Endothelial cell of umbilical vein (primary cell): ENCODE measurements around the gene SYNDIG1. TPM values are rescaled to one million over a fixed set of nuclear protein-coding genes. Genes with fewer than 3 reads are reported as not detected.

Experiments
- BruUV-seq: library from RNA; stranded (reverse); fragments of 400-500 nt; replicated peaks from 2 replicates; lab custom pipeline; 2021; lab: Mats Ljungman, UMichigan
- CTCF ChIA-PET: fragments of 300-600, 350-600 bp; sonication (Branson Sonifier 250); formaldehyde crosslinking; loops from one replicate; lab custom pipeline; 2021; ENCODE audit warnings: antibody characterized with exemption, inconsistent platforms; lab: Charles Lee
- POLR2A ChIA-PET: fragments of 300-600, 350-600 bp; sonication (Branson Sonifier 250); formaldehyde crosslinking; loops from one replicate; lab custom pipeline; 2021; ENCODE audit warnings: antibody characterized with exemption, inconsistent platforms; lab: Charles Lee
- DNase-seq: peaks from one replicate; pipeline ENCODE4 v3.0.0-alpha.2; 2011; ENCODE audit warnings: low read depth, low spot score
- FAIRE-seq: peaks from 2 replicates; lab custom pipeline; 2011; peaks lifted over from hg19 to GRCh38; lab: Jason Lieb, UNC
- H2AFZ ChIP-seq: 2 replicates; pipeline ENCODE4 v1.6.0; 2012; ENCODE audit warnings: low read depth, low read length, control low read depth, inconsistent platforms
- H3K27ac ChIP-seq: 2 replicates; pipeline ENCODE4 v1.5.1; 2011; ENCODE audit warnings: low read depth, mild to moderate bottlenecking, control low read depth, low read length, moderate library complexity; ENCODE audit not compliant: insufficient read depth
- H3K27me3 ChIP-seq, 2 experiments: 2 replicates each; pipeline versions ENCODE4 v1.6.0 to v1.6.1; 2011; ENCODE audit warnings: low read length in 2 of 2, mixed read lengths in 1 of 2; ENCODE audit not compliant: control insufficient read depth in 2 of 2, insufficient read depth in 2 of 2
- H3K36me3 ChIP-seq, 2 experiments: 2 replicates in 1 of 2; 3 replicates in 1 of 2; pipeline ENCODE4 v1.5.1; 2011; ENCODE audit warnings: low read length in 2 of 2, mild to moderate bottlenecking in 1 of 2, moderate library complexity in 1 of 2; ENCODE audit not compliant: control insufficient read depth in 2 of 2, insufficient read depth in 2 of 2; ENCODE audit errors: extremely low read depth in 1 of 2
- H3K4me1 ChIP-seq: 3 replicates; pipeline ENCODE4 v1.5.1; 2011; ENCODE audit warnings: mild to moderate bottlenecking, low read length; ENCODE audit not compliant: control insufficient read depth, insufficient read depth; ENCODE audit errors: extremely low read depth
- H3K4me2 ChIP-seq: 2 replicates; pipeline ENCODE4 v1.6.1; 2011; ENCODE audit warnings: low read length, control low read depth, mixed read lengths; ENCODE audit not compliant: insufficient read depth
- H3K4me3 ChIP-seq, 3 experiments: fragments of 200-600 bp in 1 of 3; sonication (generic), shearing (Covaris generic) in 1 of 3; replicated peaks in 1 of 3; 2 replicates each; pipeline ENCODE4 v1.5.1; 2011 to 2016; ENCODE audit warnings: control low read depth in 3 of 3, low read length in 3 of 3, mild to moderate bottlenecking in 2 of 3, inconsistent platforms in 1 of 3, low read depth in 1 of 3, moderate library complexity in 1 of 3; ENCODE audit not compliant: insufficient read depth in 1 of 3
- H3K79me2 ChIP-seq: 2 replicates; pipeline ENCODE4 v1.6.0; 2012; ENCODE audit warnings: low read length, inconsistent platforms; ENCODE audit not compliant: control insufficient read depth, insufficient read depth
- H3K9ac ChIP-seq: replicated peaks from 2 replicates; pipeline ENCODE3; 2011; ENCODE audit warnings: low read length, control low read depth; ENCODE audit not compliant: insufficient read depth; ENCODE audit errors: extremely low read depth
- H3K9me1 ChIP-seq: replicated peaks from 3 replicates; pipeline ENCODE4 v1.6.0; 2011; ENCODE audit warnings: mild to moderate bottlenecking, low read length; ENCODE audit not compliant: control insufficient read depth, insufficient read depth; ENCODE audit errors: extremely low read depth
- H3K9me3 ChIP-seq: replicated peaks from 2 replicates; pipeline ENCODE4 v1.5.1; 2012; ENCODE audit warnings: low read length, inconsistent platforms; ENCODE audit not compliant: control insufficient read depth, insufficient read depth
- H4K20me1 ChIP-seq: replicated peaks from 2 replicates; pipeline ENCODE3; 2011; ENCODE audit warnings: mild to moderate bottlenecking, low read length; ENCODE audit not compliant: control insufficient read depth, insufficient read depth; ENCODE audit errors: extremely low read depth
- EZH2 ChIP-seq: IDR thresholded peaks from 2 replicates; pipeline ENCODE4 v1.6.1; 2012; ENCODE audit warnings: borderline replicate concordance, low read depth, mild to moderate bottlenecking, moderate library complexity, low read length, inconsistent platforms; ENCODE audit not compliant: severe bottlenecking
- FOS ChIP-seq: IDR thresholded peaks from 2 replicates; pipeline ENCODE4 v1.6.1; 2011; ENCODE audit warnings: mild to moderate bottlenecking, low read length, moderate library complexity, borderline replicate concordance; ENCODE audit not compliant: insufficient read depth
- GATA2 ChIP-seq: IDR thresholded peaks from 2 replicates; pipeline ENCODE4 v1.7.0; 2011; ENCODE audit warnings: low read depth, mild to moderate bottlenecking, moderate library complexity, mixed read lengths, low read length; ENCODE audit not compliant: insufficient read length, insufficient read depth
- JUN ChIP-seq: IDR thresholded peaks from 2 replicates; pipeline ENCODE4 v1.6.1; 2011; ENCODE audit warnings: borderline replicate concordance, low read depth; ENCODE audit not compliant: insufficient read length, insufficient read depth
- MYC ChIP-seq: IDR thresholded peaks from one replicate; pipeline ENCODE4 v1.6.1; 2011; ENCODE audit warnings: mild to moderate bottlenecking, low read depth, low read length
- POLR2A ChIP-seq: IDR thresholded peaks from 2 replicates; pipeline ENCODE4 v1.6.1; 2012; ENCODE audit warnings: low read depth, mild to moderate bottlenecking, control low read depth, low read length
- POLR2AphosphoS5 ChIP-seq: IDR thresholded peaks from 2 replicates; pipeline ENCODE4 v1.6.1; 2012; ENCODE audit warnings: low read depth, mild to moderate bottlenecking, control low read depth, low read length, moderate library complexity; ENCODE audit not compliant: insufficient read depth
- dilution Hi-C: fragments of 300-500 bp; cut with MboI; formaldehyde crosslinking; loops from one replicate; pipeline ENCODE4 v1.15.0; 2019; ENCODE audit warnings: low sequenced_read_pairs; ENCODE audit not compliant: extremely low pct_ligation_motif_present
- intact Hi-C: fragments of 100-400 bp; cut with micrococcal nuclease; formaldehyde crosslinking; loops from one replicate; pipeline ENCODE4 v1.10.0; 2022
- polyA plus RNA-seq, 4 experiments: library from polyadenylated mRNA; depleted of rRNA in 3 of 4; stranded (reverse) in 3 of 4; unstranded in 1 of 4; fragments of >200 nt; gene quantifications; 2 replicates each; pipeline versions ENCODE4 v1.2.1 to v1.2.3, GENCODE V29; 2011 to 2012; ENCODE audit warnings: missing spikeins in 1 of 4
- total RNA-seq: library from RNA; stranded (reverse); gene quantifications from 2 replicates; pipeline ENCODE4 v1.2.3, GENCODE V29; 2021
- TF ChIP-seq, protein P1 (sequence below): IDR thresholded peaks from 2 replicates; pipeline ENCODE4 v1.6.1; 2011; ENCODE audit not compliant: insufficient read depth, insufficient read length
- TF ChIP-seq, protein P2 (sequence below), 2 donors: IDR thresholded peaks; 1 replicate in 1 of 2; 2 replicates in 1 of 2; pipeline ENCODE4 v1.5.1; 2011; ENCODE audit warnings: low read length in 2 of 2, mild to moderate bottlenecking in 2 of 2, moderate library complexity in 2 of 2, control low read depth in 1 of 2, inconsistent platforms in 1 of 2, low read depth in 1 of 2; ENCODE audit not compliant: insufficient read depth in 1 of 2; ENCODE audit errors: extremely low read depth in 1 of 2

The SYNDIG1 gene
- total and polyA plus RNA-seq, 2 donors (not counting 3 experiments of a cell fraction or from before 2014, with no cell fraction given): not detected

DNA sequence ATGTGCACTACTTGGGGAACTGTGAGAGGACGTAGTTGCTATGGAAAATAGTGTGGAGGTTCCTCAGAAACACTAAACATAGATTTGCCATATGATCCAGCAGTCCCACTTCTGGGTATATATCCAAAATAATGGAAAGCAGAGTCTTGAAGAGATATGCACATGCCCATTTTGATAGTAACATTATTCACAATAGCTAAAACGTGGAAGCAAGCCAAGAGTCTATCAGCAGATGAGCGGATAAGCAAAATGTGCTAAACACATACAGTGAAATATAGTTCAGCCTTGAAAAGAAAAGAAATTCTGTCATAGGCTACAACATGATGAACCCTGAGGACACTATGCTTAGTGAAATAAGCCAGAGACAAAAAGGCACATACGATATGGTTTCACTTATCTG lies 11.1 kb downstream of the SYNDIG1 start:
- H3K9me3 ChIP-seq: no peaks in the 10 kb centered on the region
- no peaks in the 10 kb centered on the region for H3K79me2 ChIP-seq
- ChIA-PET POLR2A (no interaction called here), CTCF (no interaction called here)
- H3K9me1 ChIP-seq: no peaks in the 10 kb centered on the region
- H3K4me2 ChIP-seq: no peak overlapping the region
- DNase-seq (no peak), FAIRE-seq (no peak)
- no peak overlapping the region for H2AFZ ChIP-seq
- no peaks in the 10 kb centered on the region for H3K4me1 ChIP-seq
- TF ChIP-seq FOS (no peak), POLR2A (no peak), GATA2 (no peak), EZH2 (no peak)
- TF ChIP-seq, protein P1, sequence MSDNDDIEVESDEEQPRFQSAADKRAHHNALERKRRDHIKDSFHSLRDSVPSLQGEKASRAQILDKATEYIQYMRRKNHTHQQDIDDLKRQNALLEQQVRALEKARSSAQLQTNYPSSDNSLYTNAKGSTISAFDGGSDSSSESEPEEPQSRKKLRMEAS: no peak
- TF ChIP-seq, protein P2, sequence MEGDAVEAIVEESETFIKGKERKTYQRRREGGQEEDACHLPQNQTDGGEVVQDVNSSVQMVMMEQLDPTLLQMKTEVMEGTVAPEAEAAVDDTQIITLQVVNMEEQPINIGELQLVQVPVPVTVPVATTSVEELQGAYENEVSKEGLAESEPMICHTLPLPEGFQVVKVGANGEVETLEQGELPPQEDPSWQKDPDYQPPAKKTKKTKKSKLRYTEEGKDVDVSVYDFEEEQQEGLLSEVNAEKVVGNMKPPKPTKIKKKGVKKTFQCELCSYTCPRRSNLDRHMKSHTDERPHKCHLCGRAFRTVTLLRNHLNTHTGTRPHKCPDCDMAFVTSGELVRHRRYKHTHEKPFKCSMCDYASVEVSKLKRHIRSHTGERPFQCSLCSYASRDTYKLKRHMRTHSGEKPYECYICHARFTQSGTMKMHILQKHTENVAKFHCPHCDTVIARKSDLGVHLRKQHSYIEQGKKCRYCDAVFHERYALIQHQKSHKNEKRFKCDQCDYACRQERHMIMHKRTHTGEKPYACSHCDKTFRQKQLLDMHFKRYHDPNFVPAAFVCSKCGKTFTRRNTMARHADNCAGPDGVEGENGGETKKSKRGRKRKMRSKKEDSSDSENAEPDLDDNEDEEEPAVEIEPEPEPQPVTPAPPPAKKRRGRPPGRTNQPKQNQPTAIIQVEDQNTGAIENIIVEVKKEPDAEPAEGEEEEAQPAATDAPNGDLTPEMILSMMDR (IDR thresholded peaks at IDR 0.05; ENCODE audit: extremely low read depth in 1 of 2, insufficient read depth in 1 of 2, low read depth in 1 of 2, low read length in 2 of 2): no peak
- dilution Hi-C loops: no loop called here
- no peak overlapping the region for H3K9ac ChIP-seq
- H4K20me1 ChIP-seq: no peaks in the 10 kb centered on the region
- intact Hi-C loops: no loop called here
- H3K27me3 ChIP-seq: no peaks in the 10 kb centered on the region
- no peaks in the 10 kb centered on the region for H3K36me3 ChIP-seq
- no peak overlapping the region for H3K4me3 ChIP-seq
- no peak overlapping the region for H3K27ac ChIP-seq
- no TSS peak for BruUV-seq

DNA sequence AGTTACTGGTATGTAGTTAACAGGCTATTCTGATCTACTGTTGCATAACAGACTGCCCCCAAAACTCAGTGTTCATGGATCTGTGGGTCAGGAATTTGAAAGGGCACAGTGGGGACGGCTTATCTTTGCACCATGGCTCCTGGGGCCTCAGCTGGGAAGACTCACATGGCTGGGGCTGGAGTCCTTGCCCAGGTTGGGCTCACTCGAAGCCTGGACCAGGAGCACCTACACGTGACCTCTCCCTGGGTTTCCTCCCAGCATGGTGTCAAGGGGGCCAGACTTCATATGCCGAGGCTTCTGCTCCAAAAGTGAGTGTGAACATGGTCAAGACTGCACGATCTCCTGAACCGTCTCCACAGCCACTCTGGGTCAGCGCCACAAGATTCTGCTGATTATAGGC lies 11.7 kb downstream of the SYNDIG1 start:
- Histone ChIP-seq H3K4me2 (no peak overlapping the region), H3K4me3 (no peak overlapping the region), H3K9me1 (no peaks in the 10 kb centered on the region), H3K27ac (no peak overlapping the region), H3K9me3 (no peaks in the 10 kb centered on the region), H3K27me3 (no peaks in the 10 kb centered on the region), H2AFZ (no peak overlapping the region), H3K36me3 (no peaks in the 10 kb centered on the region), H3K4me1 (no peaks in the 10 kb centered on the region), H4K20me1 (no peaks in the 10 kb centered on the region), H3K79me2 (no peaks in the 10 kb centered on the region), H3K9ac (no peak overlapping the region)
- DNase-seq: no peak
- ChIA-PET CTCF (no interaction called here), POLR2A (no interaction called here)
- intact Hi-C loops: no loop called here
- dilution Hi-C loops: no loop called here
- no peak for TF ChIP-seq MYC
- no peak for TF ChIP-seq POLR2A
- TF ChIP-seq, protein P1: no peak
- no peak for TF ChIP-seq JUN
- TF ChIP-seq, protein P2 (IDR thresholded peaks at IDR 0.05; ENCODE audit: extremely low read depth in 1 of 2, insufficient read depth in 1 of 2, low read depth in 1 of 2, low read length in 2 of 2): no peak
- TF ChIP-seq EZH2: no peak
- no peak for TF ChIP-seq FOS
- no peak for TF ChIP-seq GATA2
- TF ChIP-seq POLR2AphosphoS5: no peak
- no peak for FAIRE-seq
- no TSS peak for BruUV-seq
